GM12873 (cell line): ENCODE measurements around the gene CELSR1.

Experiments
- CTCF ChIP-seq: IDR thresholded peaks from 2 replicates; pipeline ENCODE4 v1.5.1; 2012; ENCODE audit warnings: low read depth, mild to moderate bottlenecking, moderate library complexity, low read length, control low read depth; ENCODE audit not compliant: insufficient read depth; ENCODE audit errors: missing control alignments

The CELSR1 gene

GRCh38 chr22:46449974-46450745 is 87.3 kb downstream of the CELSR1 start:
- TF ChIP-seq CTCF, result no peak

- TF ChIP-seq CTCF, result no peak
Observed at GRCh38 chr22:46449116-46449691, 88.2 kb downstream of the CELSR1 start.

GRCh38 chr22:46448333-46448732 is 89.1 kb downstream of the CELSR1 start:
- TF ChIP-seq CTCF, result no peak

- no peak for TF ChIP-seq CTCF
Observed at GRCh38 chr22:46447906-46448305, 89.5 kb downstream of the CELSR1 start.

- no peak for TF ChIP-seq CTCF
Observed at GRCh38 chr22:46446799-46447198, 90.6 kb downstream of the CELSR1 start.

GRCh38 chr22:46445771-46446420 is 91.5 kb downstream of the CELSR1 start:
- TF ChIP-seq CTCF, result no peak

GRCh38 chr22:46444390-46444854 is 93.0 kb downstream of the CELSR1 start:
- no peak for TF ChIP-seq CTCF
